Stomach smooth muscle (tissue), 2 donors: ENCODE results near the gene FICD.
A peak's percentile ranks its signal among the peaks of the same experiment; 100 is the strongest.

ENCODE experiments used
- H3K27ac ChIP-seq: one replicate; pipeline ENCODE4 v1.7.0; 2013; ENCODE audit warnings: mild to moderate bottlenecking, low read length, inconsistent platforms
- H3K27me3 ChIP-seq, 2 donors: one replicate each; pipeline ENCODE4 v1.7.0; 2013; ENCODE audit warnings: low read length in 2 of 2; ENCODE audit not compliant: insufficient read depth in 2 of 2, control insufficient read depth in 1 of 2
- H3K36me3 ChIP-seq, 2 donors: one replicate each; pipeline ENCODE4 v1.7.0; 2013; ENCODE audit warnings: low read length in 2 of 2; ENCODE audit not compliant: control insufficient read depth in 2 of 2, insufficient read depth in 2 of 2
- H3K4me1 ChIP-seq: one replicate; pipeline ENCODE4 v1.7.0; 2013; ENCODE audit warnings: low read length; ENCODE audit not compliant: control insufficient read depth, insufficient read depth
- H3K4me3 ChIP-seq, 2 donors: one replicate each; pipeline ENCODE4 v1.7.0; 2013; ENCODE audit warnings: low read length in 2 of 2
- H3K9ac ChIP-seq, 2 donors: one replicate each; pipeline ENCODE4 v1.7.0; 2013; ENCODE audit warnings: low read length in 2 of 2, mild to moderate bottlenecking in 1 of 2
- H3K9me3 ChIP-seq, 2 donors: one replicate each; pipeline ENCODE4 v1.7.0; 2013; ENCODE audit warnings: low read length in 2 of 2; ENCODE audit not compliant: control insufficient read depth in 2 of 2
- donor health status: healthy.
- donor health status: Pancreatic carcinoma.

FICD gene

DNA sequence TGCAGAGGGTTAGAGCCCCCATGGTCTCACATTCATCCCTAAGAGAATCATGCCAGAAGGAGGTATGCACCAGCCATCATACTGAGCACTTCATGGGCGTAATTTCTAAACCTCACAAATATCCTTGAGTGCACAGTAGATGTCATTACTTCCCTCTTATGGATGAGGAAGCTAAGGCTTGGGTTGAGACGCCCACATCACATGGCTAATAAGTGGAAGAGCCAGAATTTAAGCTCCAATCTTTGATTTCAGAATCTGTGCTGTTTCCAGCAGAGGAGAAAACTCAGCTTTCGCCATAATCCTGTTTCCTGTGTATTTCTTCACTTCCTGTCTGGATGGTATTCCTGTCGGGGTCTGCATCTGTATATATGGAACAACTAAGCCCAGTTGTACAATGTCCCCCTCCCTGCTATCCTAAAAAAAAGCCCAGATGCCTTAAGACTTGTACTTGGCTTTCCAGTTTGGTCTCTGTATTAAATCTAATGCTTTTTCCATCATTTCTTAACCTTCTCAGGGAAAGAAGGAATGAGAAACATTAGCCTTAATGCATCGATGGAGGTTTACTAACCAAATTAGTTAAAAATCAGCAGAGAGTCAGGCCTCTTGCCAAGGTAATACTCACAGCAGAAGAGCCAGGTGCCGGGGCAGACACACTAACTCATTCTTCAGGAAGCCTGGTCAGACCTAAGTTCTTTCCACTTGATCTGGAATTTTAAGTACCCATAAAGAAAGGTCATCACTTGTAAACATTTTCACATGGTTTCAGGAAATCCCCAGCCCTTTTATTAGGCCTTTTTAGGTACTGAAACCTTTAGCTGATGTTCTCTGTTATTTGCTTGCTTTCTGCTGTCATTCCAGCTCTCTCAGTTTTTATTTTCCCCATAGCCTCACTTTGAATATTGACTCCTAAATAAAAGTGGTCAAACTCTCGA, 52.6 kb downstream of the FICD start:
- Histone ChIP-seq H3K9ac (peak overlapping the region in 1 of 2 donors; percentile 51), H3K27ac (no peak overlapping the region), H3K4me1 (peaks cover 26% of the 10 kb centered on the region), H3K36me3 (peaks cover 47 to 49% of the 10 kb centered on the region in 2 donors), H3K4me3 (no peak overlapping the region), H3K27me3 (no peaks in the 10 kb centered on the region), H3K9me3 (no peaks in the 10 kb centered on the region)

DNA sequence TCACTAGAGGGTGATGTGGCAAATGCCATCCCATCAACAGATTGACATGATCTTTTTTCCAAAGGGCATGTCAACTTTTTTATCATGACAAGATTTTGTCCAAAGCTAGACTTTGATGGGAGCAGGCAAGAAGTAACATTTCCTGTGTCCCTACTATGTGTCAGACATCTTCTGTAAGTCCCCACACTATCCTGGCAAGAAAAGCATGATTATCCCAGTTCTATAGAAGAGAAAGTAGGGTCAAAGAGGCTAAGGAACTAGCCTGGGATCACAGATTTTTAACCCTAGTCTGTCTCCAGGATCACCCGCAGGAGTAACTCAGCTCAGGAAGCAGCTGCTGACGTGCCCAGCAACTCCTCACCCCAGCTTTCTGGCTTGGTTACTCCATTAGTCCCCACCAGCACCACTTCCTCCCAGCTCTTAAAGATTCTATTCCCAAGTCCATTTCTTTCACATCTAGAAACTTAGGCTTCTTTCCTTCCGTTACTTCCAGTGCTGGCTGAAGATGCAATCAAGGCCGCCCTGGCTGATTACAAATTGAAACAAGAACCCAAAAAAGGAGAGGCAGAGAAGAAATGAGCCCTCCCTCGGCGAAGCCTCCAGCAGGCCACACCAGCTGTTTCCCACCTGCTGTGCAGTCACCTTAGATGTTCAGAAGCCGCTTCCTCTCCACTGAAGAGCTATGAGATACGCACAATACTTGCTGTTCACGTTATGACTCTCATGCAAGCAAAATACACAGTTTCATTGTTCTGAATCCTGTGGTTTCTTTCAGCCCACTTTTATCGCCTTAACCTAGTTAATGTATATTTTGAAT, 53.5 kb downstream of the FICD start:
- H3K27ac ChIP-seq = no peak overlapping the region
- H3K4me3 ChIP-seq = no peak overlapping the region
- peaks cover 19% of the 10 kb centered on the region for H3K4me1 ChIP-seq
- no peak overlapping the region for H3K9ac ChIP-seq
- H3K9me3 ChIP-seq = no peaks in the 10 kb centered on the region
- no peaks in the 10 kb centered on the region for H3K27me3 ChIP-seq
- peaks cover 47 to 49% of the 10 kb centered on the region in 2 donors for H3K36me3 ChIP-seq
